ENCODE measurements around the gene LRRC52.

Gene LRRC52

DNA sequence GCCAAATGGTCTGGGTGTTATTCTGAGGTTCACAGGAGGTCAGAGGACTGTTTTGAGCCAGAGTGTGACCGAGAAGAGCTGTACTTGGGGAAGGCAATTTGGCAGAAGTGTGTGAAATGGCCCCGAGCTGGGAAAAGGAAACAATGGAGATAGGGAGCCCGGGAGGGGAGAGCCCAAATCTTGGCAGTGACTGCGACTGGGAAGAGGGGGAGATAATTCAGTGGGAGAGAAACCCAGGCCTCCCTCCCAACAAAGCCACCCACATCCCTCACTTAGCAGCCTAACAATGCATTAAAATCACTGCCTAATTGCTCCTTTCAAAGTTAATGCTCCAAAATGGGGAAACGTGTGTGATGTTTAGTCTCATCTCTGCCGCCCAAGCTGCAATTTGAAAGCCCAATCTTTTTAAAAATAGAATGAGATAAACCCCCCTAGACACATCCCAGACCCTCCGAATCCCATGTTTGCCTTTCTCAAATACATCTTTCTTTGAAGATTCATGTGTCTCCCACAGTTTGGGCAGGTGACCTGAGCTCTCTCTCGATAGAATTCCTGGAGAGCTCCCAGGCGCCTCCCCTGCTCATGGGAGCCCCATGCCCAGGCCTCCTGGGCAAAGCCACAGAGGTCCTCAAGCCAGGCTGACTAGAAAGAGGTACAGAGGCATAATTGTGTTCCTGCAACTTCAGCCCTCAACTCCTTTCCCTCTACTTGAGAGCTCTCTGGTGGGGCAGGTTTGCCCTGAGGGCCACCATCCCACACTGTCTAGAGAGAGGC, 17.3 kb downstream of the LRRC52 start:
- Histone ChIP-seq H3K9ac (no peak overlapping the region), H3K36me3 (no peaks in the 10 kb centered on the region), H3K4me3 (no peak overlapping the region), H3K27me3 (no peaks in the 10 kb centered on the region), H3K9me3 (no peaks in the 10 kb centered on the region), H3K4me2 (no peak overlapping the region), H3K27ac (no peak overlapping the region), H4K20me1 (no peaks in the 10 kb centered on the region), H3K4me1 (no peaks in the 10 kb centered on the region)
- no peak for TF ChIP-seq Cebpa-rat (IDR thresholded peaks at IDR 0.05)

DNA sequence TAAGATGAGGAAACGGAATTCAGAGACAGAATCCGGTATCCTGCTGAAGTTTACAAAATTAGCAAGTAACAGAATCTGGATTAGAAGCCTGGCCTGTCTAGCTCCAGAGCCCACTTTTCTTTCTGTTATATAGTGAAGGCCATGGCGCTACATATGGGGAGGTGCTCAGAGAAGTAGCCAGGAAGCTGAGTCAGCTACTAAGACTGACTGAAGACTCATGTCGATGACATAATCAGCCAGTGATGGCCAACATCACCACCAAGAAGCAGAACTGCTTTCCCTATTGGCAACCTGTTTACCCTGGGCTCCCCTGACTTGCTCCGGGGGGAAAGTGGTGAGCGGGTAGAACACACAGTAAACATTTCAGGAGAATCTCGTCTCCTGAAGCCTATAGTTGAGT, 18.8 kb downstream of the LRRC52 start:
- Histone ChIP-seq H3K36me3 (no peaks in the 10 kb centered on the region), H3K27me3 (no peaks in the 10 kb centered on the region), H3K4me2 (no peak overlapping the region), H4K20me1 (no peaks in the 10 kb centered on the region), H3K4me3 (no peak overlapping the region), H3K27ac (no peak overlapping the region), H3K9me3 (no peaks in the 10 kb centered on the region), H3K9ac (no peak overlapping the region), H3K4me1 (no peaks in the 10 kb centered on the region)
- TF ChIP-seq Cebpa-rat (IDR thresholded peaks at IDR 0.05) = no peak

DNA sequence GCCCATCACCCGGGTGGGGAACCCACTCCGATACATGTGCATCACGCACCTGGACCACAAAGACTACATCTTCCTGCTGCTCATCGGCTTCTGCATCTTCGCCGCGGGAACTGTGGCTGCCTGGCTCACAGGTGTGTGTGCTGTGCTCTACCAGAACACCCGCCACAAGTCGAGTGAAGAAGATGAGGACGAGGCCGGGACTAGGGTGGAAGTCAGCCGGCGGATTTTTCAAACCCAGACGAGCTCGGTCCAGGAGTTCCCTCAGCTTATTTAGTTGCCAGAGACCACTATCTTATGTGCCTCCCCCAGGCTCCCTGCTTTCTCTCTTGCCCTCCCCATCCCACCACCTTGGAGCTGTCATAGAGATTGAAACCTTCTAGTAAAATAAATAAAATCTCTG, 19.8 kb downstream of the LRRC52 start:
- H3K4me3 ChIP-seq = no peak overlapping the region
- no peaks in the 10 kb centered on the region for H4K20me1 ChIP-seq
- H3K27ac ChIP-seq = no peak overlapping the region
- H3K27me3 ChIP-seq = no peaks in the 10 kb centered on the region
- TF ChIP-seq Cebpa-rat (IDR thresholded peaks at IDR 0.05) = no peak
- no peaks in the 10 kb centered on the region for H3K36me3 ChIP-seq
- no peaks in the 10 kb centered on the region for H3K4me1 ChIP-seq
- H3K9me3 ChIP-seq = no peaks in the 10 kb centered on the region
- no peak overlapping the region for H3K9ac ChIP-seq
- no peak overlapping the region for H3K4me2 ChIP-seq

DNA sequence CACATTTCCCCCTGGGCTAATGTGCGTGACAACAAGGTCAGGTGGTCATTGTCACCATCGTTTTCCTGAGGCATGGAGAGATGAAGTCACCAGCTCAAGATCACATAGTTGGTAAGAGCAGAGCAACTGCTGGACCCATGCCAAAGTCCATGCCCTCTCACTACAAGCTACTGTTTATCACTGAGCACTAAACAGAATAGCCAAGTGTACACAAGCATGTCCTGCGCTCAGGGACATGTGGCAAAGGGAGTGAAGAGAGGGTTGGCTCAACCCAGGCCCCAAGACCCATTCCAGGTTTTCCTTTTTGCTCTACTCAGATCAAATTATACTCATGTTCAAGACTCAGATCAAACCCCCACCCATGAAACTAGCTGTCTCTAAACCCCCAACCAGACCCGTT, 20.8 kb downstream of the LRRC52 start:
- H3K27ac ChIP-seq = no peak overlapping the region
- H3K9me3 ChIP-seq = no peaks in the 10 kb centered on the region
- no peaks in the 10 kb centered on the region for H3K36me3 ChIP-seq
- TF ChIP-seq Cebpa-rat (IDR thresholded peaks at IDR 0.05) = no peak
- no peaks in the 10 kb centered on the region for H3K4me1 ChIP-seq
- H3K27me3 ChIP-seq = no peaks in the 10 kb centered on the region
- H3K4me3 ChIP-seq = no peak overlapping the region
- H4K20me1 ChIP-seq = no peaks in the 10 kb centered on the region
- no peak overlapping the region for H3K9ac ChIP-seq
- no peak overlapping the region for H3K4me2 ChIP-seq

DNA sequence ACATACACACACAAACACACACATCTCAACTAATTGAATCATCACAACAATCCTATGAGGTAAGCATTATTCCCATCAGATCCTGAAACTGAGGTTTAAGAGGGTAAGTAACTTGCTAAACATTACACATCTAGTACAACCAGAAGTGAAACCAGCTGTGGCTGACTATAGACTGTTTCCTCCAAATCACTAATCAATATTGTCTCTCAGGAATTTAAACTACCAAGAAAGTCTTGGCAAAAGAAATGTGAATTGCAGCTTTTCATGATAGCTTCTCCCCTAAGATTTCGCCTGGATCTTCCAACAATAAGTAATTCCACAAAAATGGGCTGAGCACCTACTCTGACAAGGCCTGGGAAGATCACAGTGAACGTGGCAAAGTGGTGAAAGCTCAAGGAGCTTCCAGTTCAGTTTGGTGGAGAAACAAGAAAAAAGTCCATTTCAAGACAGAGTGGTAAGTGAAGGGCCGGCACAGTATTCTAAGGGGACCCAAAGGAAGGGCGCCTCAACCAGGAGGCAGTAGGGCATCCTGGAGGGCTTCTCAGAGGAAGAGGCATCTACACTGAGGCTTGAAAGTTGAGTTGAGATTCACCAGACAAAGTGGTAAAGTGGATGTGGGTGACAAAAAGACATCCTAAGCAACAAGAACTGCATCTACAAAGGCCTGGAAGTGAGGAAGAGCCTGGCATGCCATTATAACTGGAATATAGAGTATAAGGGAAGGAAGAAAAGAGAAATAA, 22.1 kb downstream of the LRRC52 start:
- Histone ChIP-seq H3K4me2 (no peak overlapping the region), H3K9me3 (no peaks in the 10 kb centered on the region), H3K4me3 (no peak overlapping the region), H3K4me1 (no peaks in the 10 kb centered on the region), H4K20me1 (no peaks in the 10 kb centered on the region), H3K9ac (no peak overlapping the region), H3K36me3 (no peaks in the 10 kb centered on the region), H3K27ac (no peak overlapping the region), H3K27me3 (no peaks in the 10 kb centered on the region)
- TF ChIP-seq Cebpa-rat (IDR thresholded peaks at IDR 0.05) = no peak

DNA sequence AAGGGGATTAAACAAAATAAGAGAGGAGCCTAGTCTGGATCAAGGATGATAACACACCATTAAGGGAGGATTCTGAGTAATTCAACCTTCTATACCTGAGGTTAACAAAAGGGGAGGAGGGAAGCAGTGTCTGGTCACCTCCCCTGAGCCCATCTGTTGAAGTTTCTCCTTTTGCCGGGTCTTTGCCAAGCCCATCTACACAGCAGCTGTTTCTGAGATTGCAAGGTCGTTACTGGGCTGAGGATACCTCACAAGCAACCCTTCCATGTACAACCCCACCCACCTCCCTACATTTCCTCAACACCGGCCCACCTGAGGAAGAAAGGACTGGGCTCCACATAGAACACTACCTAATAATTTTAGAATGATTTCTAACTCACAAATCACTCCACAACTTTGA, 26.3 kb downstream of the LRRC52 start:
- H3K9ac ChIP-seq = no peak overlapping the region
- no peak for TF ChIP-seq Cebpa-rat (IDR thresholded peaks at IDR 0.05)
- H3K4me3 ChIP-seq = no peak overlapping the region
- H3K36me3 ChIP-seq = no peaks in the 10 kb centered on the region
- H3K4me1 ChIP-seq = no peaks in the 10 kb centered on the region
- no peaks in the 10 kb centered on the region for H3K27me3 ChIP-seq
- no peaks in the 10 kb centered on the region for H3K9me3 ChIP-seq
- no peak overlapping the region for H3K27ac ChIP-seq
- no peak overlapping the region for H3K4me2 ChIP-seq
- H4K20me1 ChIP-seq = no peaks in the 10 kb centered on the region

DNA sequence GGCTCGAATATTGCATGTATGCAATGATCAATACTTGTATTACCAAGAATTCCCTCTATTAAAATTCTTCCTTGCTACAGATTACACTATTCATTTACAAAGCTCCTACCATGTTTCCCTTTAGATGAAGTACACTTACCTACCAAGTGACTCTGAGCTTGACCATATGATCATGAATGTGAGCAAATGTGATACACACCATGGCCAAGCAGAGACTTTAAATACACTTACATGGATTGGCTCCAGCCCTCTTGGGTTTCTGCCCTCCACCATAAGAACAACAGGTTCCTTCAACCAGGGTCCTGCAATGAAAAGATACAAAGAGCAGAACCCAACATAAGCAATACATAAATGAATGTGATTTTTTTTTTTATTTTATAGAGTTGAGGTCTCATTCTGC, 30.0 kb downstream of the LRRC52 start:
- no peak for TF ChIP-seq Cebpa-rat (IDR thresholded peaks at IDR 0.05)
- H3K27me3 ChIP-seq = no peaks in the 10 kb centered on the region
- no peak overlapping the region for H3K4me2 ChIP-seq
- no peaks in the 10 kb centered on the region for H3K4me1 ChIP-seq
- no peak overlapping the region for H3K9ac ChIP-seq
- H3K9me3 ChIP-seq = no peaks in the 10 kb centered on the region
- H3K36me3 ChIP-seq = no peaks in the 10 kb centered on the region
- no peak overlapping the region for H3K4me3 ChIP-seq
- no peak overlapping the region for H3K27ac ChIP-seq
- no peaks in the 10 kb centered on the region for H4K20me1 ChIP-seq

DNA sequence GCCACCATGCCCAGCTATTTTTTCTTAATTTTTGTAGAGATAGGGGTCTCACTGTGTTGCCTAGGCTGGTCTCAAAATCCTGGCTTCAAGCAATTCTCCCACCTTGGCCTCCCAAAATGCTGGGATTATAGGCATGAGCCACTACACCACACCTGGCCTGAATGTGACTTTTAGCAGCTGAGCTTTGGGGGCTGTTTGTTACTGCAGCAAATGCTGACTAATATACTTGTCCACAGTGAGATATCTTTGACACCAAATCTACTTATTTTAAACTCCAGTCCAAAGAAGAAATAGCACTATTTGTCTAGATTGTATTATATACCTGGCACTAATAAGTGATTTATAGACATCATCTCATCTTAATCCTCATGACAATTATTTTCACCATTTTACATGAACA, 30.5 kb downstream of the LRRC52 start:
- H3K4me3 ChIP-seq = no peak overlapping the region
- TF ChIP-seq Cebpa-rat (IDR thresholded peaks at IDR 0.05) = no peak
- H4K20me1 ChIP-seq = no peaks in the 10 kb centered on the region
- H3K9me3 ChIP-seq = no peaks in the 10 kb centered on the region
- H3K27ac ChIP-seq = no peak overlapping the region
- no peaks in the 10 kb centered on the region for H3K36me3 ChIP-seq
- no peak overlapping the region for H3K4me2 ChIP-seq
- H3K9ac ChIP-seq = no peak overlapping the region
- no peaks in the 10 kb centered on the region for H3K27me3 ChIP-seq
- H3K4me1 ChIP-seq = no peaks in the 10 kb centered on the region

DNA sequence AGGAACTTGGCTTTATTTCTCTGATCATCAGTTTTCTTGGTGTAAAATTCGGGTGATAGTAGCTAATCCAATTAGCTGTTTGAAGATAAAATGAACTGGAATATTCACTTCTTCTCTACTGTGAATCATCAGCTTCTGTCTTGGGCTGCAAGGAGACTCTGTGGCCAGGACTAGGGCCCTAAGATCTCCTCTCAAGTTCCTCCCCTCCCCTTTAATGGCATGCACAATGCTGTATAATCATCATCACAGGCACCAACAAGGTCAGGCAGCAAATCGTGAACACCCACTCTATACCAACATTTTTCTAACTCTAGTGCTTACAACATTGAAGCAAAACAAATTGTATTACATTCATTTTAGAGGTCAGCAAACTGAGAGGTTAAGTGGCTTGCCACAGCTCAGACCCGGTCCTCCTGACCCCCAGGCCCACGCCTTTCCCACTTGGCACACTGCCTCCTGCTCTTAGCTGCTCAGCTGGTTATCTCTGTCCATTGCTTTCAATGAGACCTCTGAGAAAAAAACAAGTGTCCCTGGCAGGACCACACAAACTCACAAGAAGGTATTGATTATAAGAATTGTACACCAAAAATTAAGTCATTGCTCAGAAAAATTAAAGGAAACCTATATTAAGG, 31.8 kb downstream of the LRRC52 start:
- no peaks in the 10 kb centered on the region for H3K36me3 ChIP-seq
- no peaks in the 10 kb centered on the region for H3K9me3 ChIP-seq
- no peaks in the 10 kb centered on the region for H4K20me1 ChIP-seq
- no peaks in the 10 kb centered on the region for H3K4me1 ChIP-seq
- no peak overlapping the region for H3K9ac ChIP-seq
- no peak overlapping the region for H3K27ac ChIP-seq
- H3K27me3 ChIP-seq = no peaks in the 10 kb centered on the region
- H3K4me3 ChIP-seq = no peak overlapping the region
- TF ChIP-seq Cebpa-rat (IDR thresholded peaks at IDR 0.05) = no peak
- no peak overlapping the region for H3K4me2 ChIP-seq

DNA sequence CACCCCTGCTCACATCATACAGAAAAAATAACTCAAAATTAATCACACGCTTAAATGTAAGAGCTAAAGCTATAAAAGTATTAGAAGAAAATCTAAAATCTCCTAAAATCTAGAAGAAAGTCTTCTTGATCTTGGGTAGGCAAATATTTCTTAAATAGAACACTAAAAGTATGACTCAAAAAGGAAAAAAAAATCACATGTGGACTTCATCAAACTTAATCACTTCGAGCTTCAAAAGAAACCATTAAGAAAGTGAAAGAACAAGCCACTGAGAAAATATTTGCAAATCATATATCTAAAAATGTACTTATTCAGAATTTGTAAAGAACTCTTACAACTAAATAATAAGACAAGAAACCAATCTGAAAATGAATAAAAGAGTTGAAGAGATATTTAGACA, 32.7 kb downstream of the LRRC52 start:
- no peak overlapping the region for H3K27ac ChIP-seq
- H3K36me3 ChIP-seq = no peaks in the 10 kb centered on the region
- no peak for TF ChIP-seq Cebpa-rat (IDR thresholded peaks at IDR 0.05)
- no peaks in the 10 kb centered on the region for H3K4me1 ChIP-seq
- no peak overlapping the region for H3K4me2 ChIP-seq
- H3K9ac ChIP-seq = no peak overlapping the region
- no peaks in the 10 kb centered on the region for H3K27me3 ChIP-seq
- no peaks in the 10 kb centered on the region for H4K20me1 ChIP-seq
- H3K9me3 ChIP-seq = no peaks in the 10 kb centered on the region
- H3K4me3 ChIP-seq = no peak overlapping the region
